Measurements from ENCODE around the gene PGBD4. TPM values are rescaled to one million over a fixed set of nuclear protein-coding genes. Genes with fewer than 3 reads are reported as not detected.

PGBD4 gene
- total RNA-seq, 1 donor from 2014 or later = 2.0 TPM

DNA sequence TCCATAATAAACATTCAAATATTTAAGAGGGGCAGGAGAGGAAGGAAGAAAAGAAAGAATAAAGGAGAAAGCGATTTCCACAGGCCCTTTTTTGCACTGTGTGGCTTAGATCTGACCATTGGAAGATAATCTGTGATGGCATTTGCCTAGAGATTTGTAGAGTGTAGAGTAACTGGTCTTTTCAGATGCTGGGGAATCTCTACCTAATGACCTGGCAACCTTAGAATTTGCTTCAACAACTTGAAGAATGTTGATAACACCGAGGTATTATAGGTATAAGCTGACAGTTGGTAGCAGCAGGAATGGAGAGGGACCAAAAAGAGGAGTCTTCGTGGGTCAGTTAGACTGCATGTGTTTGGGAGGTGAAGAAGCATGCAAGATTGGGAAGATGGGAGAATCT lies 41.9 kb upstream of the PGBD4 start:
- TF ChIP-seq, protein P1, sequence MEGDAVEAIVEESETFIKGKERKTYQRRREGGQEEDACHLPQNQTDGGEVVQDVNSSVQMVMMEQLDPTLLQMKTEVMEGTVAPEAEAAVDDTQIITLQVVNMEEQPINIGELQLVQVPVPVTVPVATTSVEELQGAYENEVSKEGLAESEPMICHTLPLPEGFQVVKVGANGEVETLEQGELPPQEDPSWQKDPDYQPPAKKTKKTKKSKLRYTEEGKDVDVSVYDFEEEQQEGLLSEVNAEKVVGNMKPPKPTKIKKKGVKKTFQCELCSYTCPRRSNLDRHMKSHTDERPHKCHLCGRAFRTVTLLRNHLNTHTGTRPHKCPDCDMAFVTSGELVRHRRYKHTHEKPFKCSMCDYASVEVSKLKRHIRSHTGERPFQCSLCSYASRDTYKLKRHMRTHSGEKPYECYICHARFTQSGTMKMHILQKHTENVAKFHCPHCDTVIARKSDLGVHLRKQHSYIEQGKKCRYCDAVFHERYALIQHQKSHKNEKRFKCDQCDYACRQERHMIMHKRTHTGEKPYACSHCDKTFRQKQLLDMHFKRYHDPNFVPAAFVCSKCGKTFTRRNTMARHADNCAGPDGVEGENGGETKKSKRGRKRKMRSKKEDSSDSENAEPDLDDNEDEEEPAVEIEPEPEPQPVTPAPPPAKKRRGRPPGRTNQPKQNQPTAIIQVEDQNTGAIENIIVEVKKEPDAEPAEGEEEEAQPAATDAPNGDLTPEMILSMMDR (IDR thresholded peaks at IDR 0.05; ENCODE audit: borderline replicate concordance) = no peak
- DNase-seq = no peak
- H3K27me3 ChIP-seq (ENCODE audit: low read depth) = no peaks in the 10 kb centered on the region
- no peak overlapping the region for H3K27ac ChIP-seq (replicated peaks)
- no peaks in the 10 kb centered on the region for H3K9me3 ChIP-seq (replicated peaks)
- no peak overlapping the region for H3K4me3 ChIP-seq
- intact Hi-C loops (cut with micrococcal nuclease) = loop anchor here (5.0 kb wide), 1 partner anchor 152 kb away; the partner anchor contains the start of gene KATNBL1
- no peaks in the 10 kb centered on the region for H3K36me3 ChIP-seq
- H3K4me1 ChIP-seq = no peaks in the 10 kb centered on the region

DNA sequence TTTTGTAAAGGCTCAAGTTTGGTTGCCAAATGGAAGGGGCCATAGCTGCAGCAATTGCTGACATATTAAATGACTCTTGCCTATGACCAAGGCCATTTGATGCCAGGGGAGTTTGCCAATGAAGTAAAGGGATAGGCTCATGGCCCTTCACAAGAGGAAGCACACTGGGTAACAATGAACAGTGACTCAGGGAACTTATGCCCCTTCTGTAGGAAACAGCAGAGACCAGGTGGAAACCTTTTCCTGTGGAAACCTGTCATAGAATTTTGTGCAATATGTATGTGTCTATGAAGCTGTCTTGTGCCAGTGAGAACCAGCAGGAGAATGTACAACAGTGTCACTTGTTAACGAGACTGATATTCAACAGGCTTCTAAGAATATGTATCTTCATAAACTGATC lies 37.4 kb upstream of the PGBD4 start:
- Histone ChIP-seq H3K36me3 (no peaks in the 10 kb centered on the region), H3K27ac (replicated peaks) (no peak overlapping the region), H3K4me1 (no peaks in the 10 kb centered on the region), H3K9me3 (replicated peaks) (no peaks in the 10 kb centered on the region), H3K4me3 (no peak overlapping the region), H3K27me3 (ENCODE audit: low read depth) (no peaks in the 10 kb centered on the region)
- TF ChIP-seq, protein P1 (IDR thresholded peaks at IDR 0.05; ENCODE audit: borderline replicate concordance) = no peak
- DNase-seq = no peak
- intact Hi-C loops (cut with micrococcal nuclease) = loop anchor here (5.0 kb wide), 1 partner anchor 148 kb away; the partner anchor contains the start of gene KATNBL1

DNA sequence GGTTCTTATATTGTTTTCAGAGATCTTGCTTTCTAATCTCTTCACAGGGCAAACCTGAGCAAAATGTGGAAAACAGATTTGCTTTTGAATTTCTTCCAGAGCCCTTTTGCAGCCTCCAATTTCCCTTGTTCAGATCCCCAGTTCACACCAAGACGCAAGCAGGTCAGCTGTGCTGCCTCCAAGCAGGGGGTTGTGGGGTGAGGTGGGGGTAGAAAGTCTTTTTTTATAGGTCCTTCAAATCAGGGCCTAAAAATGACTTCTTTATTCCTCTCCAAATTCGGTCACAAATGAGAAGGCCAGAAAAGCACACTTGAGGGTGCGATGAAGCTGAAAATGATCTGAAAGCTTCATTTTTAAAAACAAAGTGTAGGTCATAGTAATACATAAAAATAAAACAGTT lies 36.6 kb upstream of the PGBD4 start:
- H3K27ac ChIP-seq (replicated peaks) = no peak overlapping the region
- H3K4me1 ChIP-seq = no peaks in the 10 kb centered on the region
- no peak overlapping the region for H3K4me3 ChIP-seq
- no peaks in the 10 kb centered on the region for H3K27me3 ChIP-seq (ENCODE audit: low read depth)
- H3K36me3 ChIP-seq = no peaks in the 10 kb centered on the region
- TF ChIP-seq, protein P1 (IDR thresholded peaks at IDR 0.05; ENCODE audit: borderline replicate concordance) = no peak
- no peaks in the 10 kb centered on the region for H3K9me3 ChIP-seq (replicated peaks)
- no peak for DNase-seq
- intact Hi-C loops (cut with micrococcal nuclease) = no loop called here

DNA sequence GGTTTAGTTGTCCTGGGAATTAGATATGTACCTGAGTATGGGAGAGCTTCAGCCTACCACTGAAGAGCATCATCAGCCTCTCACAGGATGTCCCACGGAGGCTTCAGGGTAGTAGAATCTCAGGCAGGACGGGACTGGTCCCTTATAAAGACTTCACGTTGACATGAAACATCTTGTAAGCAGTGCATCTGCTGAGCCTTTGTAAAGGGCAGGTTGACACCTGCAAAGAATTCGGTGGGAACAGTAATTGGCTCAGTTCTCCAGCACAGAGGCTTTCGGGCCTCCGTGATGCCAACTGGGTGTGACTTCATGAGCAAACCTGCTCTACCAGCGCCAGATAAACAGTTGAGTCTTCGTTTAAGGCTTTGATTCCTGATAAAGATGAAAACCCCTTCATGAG lies 35.9 kb upstream of the PGBD4 start:
- intact Hi-C loops (cut with micrococcal nuclease) = no loop called here
- no peak overlapping the region for H3K4me3 ChIP-seq
- no peaks in the 10 kb centered on the region for H3K36me3 ChIP-seq
- TF ChIP-seq, protein P1 (IDR thresholded peaks at IDR 0.05; ENCODE audit: borderline replicate concordance) = no peak
- H3K9me3 ChIP-seq (replicated peaks) = no peaks in the 10 kb centered on the region
- H3K4me1 ChIP-seq = no peaks in the 10 kb centered on the region
- DNase-seq = no peak
- no peak overlapping the region for H3K27ac ChIP-seq (replicated peaks)
- H3K27me3 ChIP-seq (ENCODE audit: low read depth) = no peaks in the 10 kb centered on the region

DNA sequence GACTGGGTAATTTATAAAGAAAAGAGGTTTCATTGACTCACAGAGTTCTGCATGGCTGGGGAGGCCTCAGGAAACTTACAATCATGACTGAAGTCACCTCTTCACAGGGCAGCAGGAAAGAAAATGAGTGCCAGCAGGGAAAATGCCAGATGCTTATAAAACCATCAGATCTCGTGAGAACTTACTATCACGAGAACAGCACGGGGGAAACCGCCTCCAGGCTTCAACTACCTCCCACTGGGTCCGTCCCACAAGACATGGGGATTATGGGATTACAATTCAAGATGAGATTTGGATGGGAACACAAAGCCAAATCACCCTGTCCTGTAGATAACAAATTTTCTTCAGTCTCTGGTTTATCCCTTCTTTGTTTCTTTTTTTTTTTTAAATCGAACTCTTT lies 31.9 kb upstream of the PGBD4 start:
- intact Hi-C loops (cut with micrococcal nuclease) = no loop called here
- Histone ChIP-seq H3K4me1 (no peaks in the 10 kb centered on the region), H3K4me3 (no peak overlapping the region), H3K9me3 (replicated peaks) (no peaks in the 10 kb centered on the region), H3K27me3 (ENCODE audit: low read depth) (no peaks in the 10 kb centered on the region), H3K27ac (replicated peaks) (no peak overlapping the region), H3K36me3 (no peaks in the 10 kb centered on the region)
- TF ChIP-seq, protein P1 (IDR thresholded peaks at IDR 0.05; ENCODE audit: borderline replicate concordance) = no peak
- DNase-seq = no peak

DNA sequence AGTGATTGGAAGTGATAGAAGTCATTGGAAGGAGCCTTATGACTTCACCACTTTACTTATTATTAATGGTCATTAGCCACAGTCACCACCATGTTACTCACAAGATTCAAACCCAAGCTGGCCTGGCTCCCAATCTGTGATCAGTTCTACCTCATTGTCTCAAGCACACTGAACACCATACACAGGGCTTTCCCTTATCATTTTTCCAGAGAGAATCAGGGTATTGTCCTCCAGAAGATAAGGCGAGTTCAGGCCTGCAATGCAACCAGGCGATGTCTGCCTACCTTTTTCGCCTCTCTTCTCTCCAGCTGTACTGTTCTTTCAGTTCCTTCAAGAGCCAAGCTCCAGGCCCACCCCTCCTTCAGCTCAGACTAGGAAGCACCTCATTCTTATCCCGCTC lies 25.1 kb upstream of the PGBD4 start:
- Histone ChIP-seq H3K36me3 (peaks cover 2% of the 10 kb centered on the region), H3K27ac (replicated peaks) (no peak overlapping the region), H3K9me3 (replicated peaks) (no peaks in the 10 kb centered on the region), H3K4me1 (no peaks in the 10 kb centered on the region), H3K4me3 (no peak overlapping the region), H3K27me3 (ENCODE audit: low read depth) (no peaks in the 10 kb centered on the region)
- no peak for DNase-seq
- intact Hi-C loops (cut with micrococcal nuclease) = no loop called here
- TF ChIP-seq, protein P1 (IDR thresholded peaks at IDR 0.05; ENCODE audit: borderline replicate concordance) = no peak

Measured in left ventricle myocardium inferior (tissue), 1 donor.